Measurements from ENCODE around the gene KRTAP10-11. TPM values are rescaled to one million over a fixed set of nuclear protein-coding genes. Genes with fewer than 3 reads are reported as not detected.

The KRTAP10-11 gene
- total RNA-seq, 2 experiments from 2014 or later: not detected

DNA sequence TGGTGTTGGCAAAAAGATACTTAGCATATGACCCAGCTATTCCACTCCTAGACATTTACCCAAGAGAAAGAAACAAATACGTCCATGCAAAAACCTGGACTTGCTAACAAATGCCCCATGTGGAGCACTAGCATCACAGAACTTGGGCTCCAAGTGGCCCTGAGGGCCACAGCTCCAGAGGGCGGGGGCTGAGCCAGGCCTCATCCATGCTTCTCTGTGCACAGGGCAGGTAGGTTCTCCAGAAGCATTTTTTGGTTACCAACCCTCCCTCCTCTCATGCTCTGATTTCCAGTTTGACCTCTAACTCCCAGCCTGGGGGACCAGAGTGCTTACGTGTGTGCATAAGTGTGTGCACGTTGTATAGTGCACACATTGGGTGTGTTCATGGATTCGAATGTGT lies 18.5 kb downstream of the KRTAP10-11 start:
- no peaks in the 10 kb centered on the region for H3K36me3 Mint-ChIP-seq (ENCODE audit: low read depth)
- no peak for DNase-seq
- no peak overlapping the region for H3K4me3 Mint-ChIP-seq
- peaks cover 2% of the 10 kb centered on the region for H3K4me1 Mint-ChIP-seq (ENCODE audit: low read depth)
- CTCF ChIA-PET: interaction anchor here (0.6 kb wide), 1 partner anchor 29 kb away, joined by 3 read pairs; no protein-coding TSS in a partner anchor
- no peak overlapping the region for H3K27ac Mint-ChIP-seq
- no peaks in the 10 kb centered on the region for H3K27me3 Mint-ChIP-seq (ENCODE audit: low read depth)
- peaks cover 7% of the 10 kb centered on the region for H3K9me3 Mint-ChIP-seq
- intact Hi-C loops (cut with micrococcal nuclease): no loop called here

DNA sequence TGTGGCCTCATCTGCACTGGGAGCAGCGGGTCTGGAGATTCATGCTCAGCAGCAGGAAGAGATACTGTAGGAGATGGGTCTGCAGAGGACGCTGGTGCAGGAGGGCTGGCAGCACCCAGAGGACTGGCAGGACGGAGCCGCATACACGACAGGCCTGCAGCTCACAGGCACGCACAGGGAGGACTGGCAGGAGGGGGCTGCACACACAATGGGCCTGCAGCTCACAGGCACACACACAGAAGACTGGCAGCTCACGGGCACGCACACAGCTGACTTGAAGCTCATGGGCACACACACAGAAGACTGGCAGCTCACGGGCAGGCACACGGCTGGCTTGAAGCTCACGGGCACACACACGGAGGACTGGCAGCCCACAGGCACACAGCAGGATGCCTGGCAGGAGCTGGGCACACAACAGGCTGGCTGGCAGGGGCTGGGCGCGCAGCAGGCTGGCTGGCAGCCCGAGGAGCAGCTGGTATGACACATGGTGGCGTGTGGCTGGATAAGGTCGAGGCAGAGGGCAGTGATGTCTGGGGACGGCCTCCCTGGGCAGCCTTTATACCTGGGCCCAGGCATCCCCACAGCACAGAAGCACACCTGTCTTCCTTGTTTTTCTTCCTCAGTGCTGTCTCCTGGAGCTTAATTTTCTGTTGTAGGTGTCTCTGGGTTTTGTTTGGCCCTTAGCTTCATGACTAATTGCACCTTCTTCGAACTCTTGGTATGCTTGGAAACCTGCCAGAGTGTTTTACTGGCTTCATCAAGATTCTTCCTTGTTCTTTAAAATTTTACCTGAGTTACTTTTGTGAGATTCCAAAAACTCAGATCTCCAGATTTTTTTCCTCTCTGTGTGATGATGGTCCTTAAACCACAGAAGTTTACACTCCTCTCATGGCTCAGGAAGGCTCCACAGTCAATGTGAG lies 20.4 kb downstream of the KRTAP10-11 start, which contains the start of gene KRTAP12-2:
Gene KRTAP12-2 (minus strand): TSS at position 527 of the 920 bp plus-strand sequence. CDS start 41 bp downstream, at position 486.
- DNase-seq: no peak
- Mint-ChIP-seq H3K9me3 (peaks cover 10% of the 10 kb centered on the region), H3K4me1 (ENCODE audit: low read depth) (no peaks in the 10 kb centered on the region), H3K27me3 (ENCODE audit: low read depth) (no peaks in the 10 kb centered on the region), H3K36me3 (ENCODE audit: low read depth) (no peaks in the 10 kb centered on the region), H3K27ac (no peak within 1 kb of the TSS), H3K4me3 (no peak within 1 kb of the TSS)
- CTCF ChIA-PET: interaction anchor here (1.0 kb wide), 1 partner anchor 127 kb away, joined by 5 read pairs; no protein-coding TSS in a partner anchor
- intact Hi-C loops (cut with micrococcal nuclease): no loop called here

DNA sequence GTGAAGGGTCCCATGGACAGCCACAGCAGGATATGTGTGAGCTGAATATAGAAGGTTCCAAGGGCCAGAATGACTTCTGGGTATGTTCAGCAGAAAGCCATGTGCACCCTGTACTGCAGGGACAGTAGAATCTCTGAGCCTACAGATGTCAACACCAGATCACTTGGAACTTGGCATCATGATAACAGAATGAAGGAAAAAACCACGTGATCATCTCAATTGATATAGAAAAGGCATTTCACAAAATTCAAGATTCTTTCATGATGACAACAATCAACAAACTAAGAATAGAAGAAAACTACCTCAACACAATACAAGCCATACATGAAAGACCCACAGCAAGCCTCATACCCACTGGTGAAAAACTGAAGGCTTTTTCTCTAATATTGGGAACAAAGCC lies 21.4 kb downstream of the KRTAP10-11 start:
- intact Hi-C loops (cut with micrococcal nuclease): no loop called here
- no peaks in the 10 kb centered on the region for H3K36me3 Mint-ChIP-seq (ENCODE audit: low read depth)
- no peaks in the 10 kb centered on the region for H3K4me1 Mint-ChIP-seq (ENCODE audit: low read depth)
- no peak for DNase-seq
- H3K27me3 Mint-ChIP-seq (ENCODE audit: low read depth): no peaks in the 10 kb centered on the region
- peaks cover 13% of the 10 kb centered on the region for H3K9me3 Mint-ChIP-seq
- CTCF ChIA-PET: interaction anchor here (1.0 kb wide), 1 partner anchor 126 kb away, joined by 5 read pairs; no protein-coding TSS in a partner anchor
- H3K4me3 Mint-ChIP-seq: no peak overlapping the region
- H3K27ac Mint-ChIP-seq: no peak overlapping the region

DNA sequence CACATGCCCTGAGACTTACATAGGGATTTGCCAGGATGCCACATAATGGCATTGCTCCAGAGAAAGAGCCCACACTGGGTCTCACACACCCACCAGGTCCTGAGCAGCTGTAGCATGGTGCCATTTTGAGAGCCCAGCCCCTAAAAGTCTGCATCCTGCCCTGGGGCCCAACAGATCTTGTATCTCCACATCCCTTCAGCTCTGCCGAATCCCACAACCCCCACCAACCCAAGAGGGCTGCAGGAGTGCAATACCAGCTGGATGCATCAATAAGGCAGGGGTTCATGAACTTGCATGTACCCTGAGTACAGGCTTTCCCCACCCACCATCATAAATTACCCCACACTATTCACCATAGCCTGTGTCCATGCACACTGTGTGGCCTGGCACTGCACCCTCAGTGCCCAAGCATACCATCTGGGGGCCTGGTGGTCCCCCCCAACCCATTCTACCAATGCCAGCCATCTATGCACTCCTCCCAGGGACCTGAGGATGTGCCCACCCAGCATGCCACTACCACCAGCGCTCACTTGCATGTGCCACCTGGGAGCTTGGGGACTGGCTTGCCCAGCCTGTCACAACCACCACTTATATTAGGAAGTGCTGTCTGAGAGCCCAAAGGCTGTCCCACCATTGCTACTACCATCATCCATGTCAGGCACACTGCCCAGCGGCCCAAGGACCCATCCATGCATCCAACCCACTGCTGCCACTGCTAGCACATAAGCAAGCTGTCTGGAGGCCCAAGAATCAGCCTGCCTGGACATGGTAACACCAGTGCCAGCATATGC lies 24.6 kb downstream of the KRTAP10-11 start:
- H3K36me3 Mint-ChIP-seq (ENCODE audit: low read depth): no peaks in the 10 kb centered on the region
- no peak overlapping the region for H3K4me3 Mint-ChIP-seq
- H3K27me3 Mint-ChIP-seq (ENCODE audit: low read depth): no peaks in the 10 kb centered on the region
- H3K4me1 Mint-ChIP-seq (ENCODE audit: low read depth): no peaks in the 10 kb centered on the region
- no peak for DNase-seq
- no peak overlapping the region for H3K27ac Mint-ChIP-seq
- CTCF ChIA-PET: no interaction called here
- H3K9me3 Mint-ChIP-seq: peaks cover 24% of the 10 kb centered on the region
- intact Hi-C loops (cut with micrococcal nuclease): no loop called here

DNA sequence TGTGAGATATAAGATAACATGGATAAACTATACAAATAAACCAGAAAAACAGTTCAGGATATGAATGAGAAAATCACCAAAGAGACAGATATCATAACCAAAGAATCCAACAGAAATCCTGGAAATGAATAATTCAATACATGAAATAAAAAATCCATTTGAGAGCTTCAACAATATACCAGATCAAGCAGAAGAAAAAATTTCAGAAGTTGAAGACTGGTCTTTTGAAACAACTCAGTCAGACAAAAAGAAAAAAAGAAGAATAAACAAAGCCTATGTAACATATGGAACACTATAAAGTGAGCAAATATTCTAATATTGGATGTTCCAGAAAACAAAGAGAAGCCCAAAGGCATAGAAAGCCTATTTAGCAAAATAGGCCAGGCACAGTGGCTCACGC lies 25.7 kb downstream of the KRTAP10-11 start:
- intact Hi-C loops (cut with micrococcal nuclease): no loop called here
- H3K36me3 Mint-ChIP-seq (ENCODE audit: low read depth): no peaks in the 10 kb centered on the region
- no peak for DNase-seq
- H3K4me1 Mint-ChIP-seq (ENCODE audit: low read depth): no peaks in the 10 kb centered on the region
- H3K27ac Mint-ChIP-seq: no peak overlapping the region
- no peaks in the 10 kb centered on the region for H3K27me3 Mint-ChIP-seq (ENCODE audit: low read depth)
- peaks cover 24% of the 10 kb centered on the region for H3K9me3 Mint-ChIP-seq
- H3K4me3 Mint-ChIP-seq: no peak overlapping the region
- CTCF ChIA-PET: no interaction called here

DNA sequence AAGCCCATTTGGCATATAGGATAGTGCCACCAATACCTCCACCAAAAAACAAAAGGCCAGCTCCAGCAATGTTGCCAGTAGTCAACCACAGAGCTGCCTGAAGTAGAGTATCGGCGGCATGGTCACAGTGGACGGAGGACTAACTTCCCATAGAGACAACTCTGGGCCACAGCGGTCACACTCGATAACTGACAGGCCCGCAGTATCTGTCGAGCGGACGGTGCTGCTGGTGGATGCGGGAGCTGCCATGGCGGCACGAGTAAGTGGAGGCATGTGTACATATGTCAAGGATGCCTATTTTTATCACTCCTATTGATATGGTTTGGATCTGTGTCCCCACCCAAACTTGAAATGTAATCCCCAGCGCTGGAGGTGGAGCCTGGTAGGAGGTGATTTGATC lies 31.7 kb downstream of the KRTAP10-11 start:
- peaks cover 3% of the 10 kb centered on the region for H3K27me3 Mint-ChIP-seq (ENCODE audit: low read depth)
- peaks cover 9% of the 10 kb centered on the region for H3K9me3 Mint-ChIP-seq
- no peaks in the 10 kb centered on the region for H3K36me3 Mint-ChIP-seq (ENCODE audit: low read depth)
- no peak for DNase-seq
- H3K4me1 Mint-ChIP-seq (ENCODE audit: low read depth): no peaks in the 10 kb centered on the region
- intact Hi-C loops (cut with micrococcal nuclease): no loop called here
- no peak overlapping the region for H3K4me3 Mint-ChIP-seq
- no peak overlapping the region for H3K27ac Mint-ChIP-seq
- CTCF ChIA-PET: no interaction called here

DNA sequence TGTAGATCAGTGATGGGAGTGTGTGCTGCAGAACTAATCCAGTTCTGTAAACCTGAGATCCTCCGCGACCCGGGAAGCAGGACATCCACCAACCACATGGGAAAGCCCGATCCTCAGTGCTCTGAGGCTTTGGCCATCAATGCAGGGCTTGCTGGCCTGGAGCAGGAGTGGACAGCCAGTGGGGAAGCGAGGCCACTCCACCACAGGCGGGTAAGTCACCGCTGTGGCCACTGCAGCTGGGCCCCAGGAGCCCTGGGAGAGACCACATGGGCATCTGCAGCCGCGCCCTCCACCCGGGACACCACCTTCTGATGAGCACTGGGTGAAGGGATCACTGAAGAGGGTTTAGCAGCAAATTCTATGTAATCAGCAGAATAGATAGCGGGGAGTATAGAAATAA lies 34.9 kb downstream of the KRTAP10-11 start:
- peaks cover 3% of the 10 kb centered on the region for H3K4me1 Mint-ChIP-seq (ENCODE audit: low read depth)
- no peaks in the 10 kb centered on the region for H3K9me3 Mint-ChIP-seq
- H3K27me3 Mint-ChIP-seq (ENCODE audit: low read depth): peaks cover 4% of the 10 kb centered on the region
- intact Hi-C loops (cut with micrococcal nuclease): no loop called here
- H3K27ac Mint-ChIP-seq: no peak overlapping the region
- CTCF ChIA-PET: interaction anchor here (0.6 kb wide), 1 partner anchor 28 kb away, joined by 3 read pairs; no protein-coding TSS in a partner anchor
- no peak for DNase-seq
- H3K36me3 Mint-ChIP-seq (ENCODE audit: low read depth): no peaks in the 10 kb centered on the region
- H3K4me3 Mint-ChIP-seq: no peak overlapping the region

DNA sequence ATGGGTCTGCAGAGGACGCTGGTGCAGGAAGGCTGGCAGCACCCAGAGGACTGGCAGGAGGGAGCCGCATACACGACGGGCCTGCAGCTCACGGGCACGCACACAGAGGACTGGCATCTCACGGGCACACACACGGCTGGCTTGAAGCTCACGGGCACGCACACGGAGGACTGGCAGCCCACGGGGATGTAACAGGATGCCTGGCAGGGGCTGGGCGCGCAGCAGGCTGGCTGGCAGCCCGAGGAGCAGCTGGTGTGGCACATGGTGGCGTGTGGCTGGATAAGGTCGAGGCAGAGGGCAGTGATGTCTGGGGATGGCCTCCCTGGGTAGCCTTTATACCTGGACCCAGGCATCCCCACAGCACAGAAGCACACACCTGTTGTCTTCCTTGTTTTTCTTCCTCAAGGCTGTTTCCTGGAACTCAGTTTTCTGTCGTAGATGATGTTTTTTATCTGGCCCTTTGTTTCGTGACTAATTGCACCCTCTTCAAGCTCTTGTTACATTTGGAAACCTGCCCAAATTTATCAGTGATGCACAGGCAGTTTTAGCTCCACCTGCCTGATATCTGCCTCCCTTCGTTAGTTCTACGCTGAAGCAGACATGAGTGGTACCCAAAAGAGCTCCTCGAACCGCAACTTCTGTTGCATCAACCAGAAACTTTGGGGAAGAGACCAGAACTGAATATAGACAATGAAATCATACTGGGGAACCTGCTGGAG lies 35.8 kb downstream of the KRTAP10-11 start, which contains the start of gene KRTAP12-1:
Gene KRTAP12-1 (minus strand): TSS at position 303 of the 719 bp plus-strand sequence. CDS start 40 bp downstream, at position 263.
- no peaks in the 10 kb centered on the region for H3K36me3 Mint-ChIP-seq (ENCODE audit: low read depth)
- H3K4me1 Mint-ChIP-seq (ENCODE audit: low read depth): peaks cover 6% of the 10 kb centered on the region
- intact Hi-C loops (cut with micrococcal nuclease): no loop called here
- CTCF ChIA-PET: interaction anchor here (1.0 kb wide), 1 partner anchor 108 kb away, joined by 3 read pairs; no protein-coding TSS in a partner anchor
- DNase-seq: no peak
- no peaks in the 10 kb centered on the region for H3K9me3 Mint-ChIP-seq
- H3K27me3 Mint-ChIP-seq (ENCODE audit: low read depth): peaks cover 10% of the 10 kb centered on the region
- no peak within 1 kb of the TSS for H3K4me3 Mint-ChIP-seq
- no peak within 1 kb of the TSS for H3K27ac Mint-ChIP-seq

DNA sequence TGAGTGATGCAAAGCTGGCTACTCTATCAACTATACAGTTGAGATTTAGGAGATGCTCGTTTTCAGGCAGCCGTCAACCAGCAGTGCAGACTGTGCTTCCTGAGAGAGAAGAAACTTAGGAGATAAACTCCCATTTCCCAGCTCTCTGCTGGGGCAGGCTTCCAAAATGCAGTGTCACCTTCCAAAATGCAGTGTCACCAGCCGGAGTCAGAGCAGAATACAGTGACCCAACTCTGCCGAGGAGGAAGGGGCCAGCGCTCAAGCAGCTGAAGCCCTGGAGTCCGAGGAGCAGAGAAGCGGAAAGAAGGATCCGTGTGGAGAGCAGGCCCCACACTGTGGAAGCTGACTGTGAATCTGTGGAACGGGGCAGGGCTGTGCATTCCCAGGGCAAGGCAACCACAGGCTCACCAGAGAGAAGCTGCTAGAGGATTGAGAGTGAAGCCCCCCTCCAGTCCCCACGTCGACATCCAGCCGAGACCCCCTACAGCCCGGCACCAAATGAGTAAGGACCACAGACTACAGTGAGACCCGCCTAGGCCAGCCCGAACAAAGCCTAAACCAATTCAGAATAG lies 36.5 kb downstream of the KRTAP10-11 start:
- Mint-ChIP-seq H3K4me3 (no peak overlapping the region), H3K27me3 (ENCODE audit: low read depth) (peaks cover 10% of the 10 kb centered on the region), H3K9me3 (no peaks in the 10 kb centered on the region), H3K27ac (no peak overlapping the region), H3K36me3 (ENCODE audit: low read depth) (no peaks in the 10 kb centered on the region), H3K4me1 (ENCODE audit: low read depth) (peaks cover 6% of the 10 kb centered on the region)
- DNase-seq: no peak
- CTCF ChIA-PET: interaction anchor here (0.7 to 1.0 kb wide), 2 partner anchors 61 to 108 kb away, joined by 3 read pairs; no protein-coding TSS in a partner anchor
- intact Hi-C loops (cut with micrococcal nuclease): no loop called here

DNA sequence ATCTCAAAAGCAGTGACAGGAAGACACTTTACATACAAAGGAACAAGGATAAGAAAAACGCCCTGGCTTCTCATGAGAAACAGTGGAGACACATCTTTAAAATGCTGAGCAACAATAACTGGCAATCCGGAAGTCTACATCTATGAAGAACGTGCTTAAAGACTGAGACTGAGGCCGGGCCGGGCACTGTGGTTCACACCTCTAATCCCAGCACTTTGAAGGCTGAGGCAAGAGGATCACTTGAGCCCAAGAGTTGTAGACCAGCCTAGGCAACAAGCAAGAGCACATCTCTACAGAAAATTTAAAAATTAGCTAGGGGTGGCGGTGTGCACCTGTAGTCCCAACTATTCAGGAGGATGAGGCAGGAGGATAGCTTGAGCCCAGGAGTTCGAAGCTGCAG lies 37.9 kb downstream of the KRTAP10-11 start:
- CTCF ChIA-PET: interaction anchor here (0.6 kb wide), 1 partner anchor 368 kb away, joined by 3 read pairs; no protein-coding TSS in a partner anchor
- H3K9me3 Mint-ChIP-seq: no peaks in the 10 kb centered on the region
- H3K4me3 Mint-ChIP-seq: no peak overlapping the region

DNA sequence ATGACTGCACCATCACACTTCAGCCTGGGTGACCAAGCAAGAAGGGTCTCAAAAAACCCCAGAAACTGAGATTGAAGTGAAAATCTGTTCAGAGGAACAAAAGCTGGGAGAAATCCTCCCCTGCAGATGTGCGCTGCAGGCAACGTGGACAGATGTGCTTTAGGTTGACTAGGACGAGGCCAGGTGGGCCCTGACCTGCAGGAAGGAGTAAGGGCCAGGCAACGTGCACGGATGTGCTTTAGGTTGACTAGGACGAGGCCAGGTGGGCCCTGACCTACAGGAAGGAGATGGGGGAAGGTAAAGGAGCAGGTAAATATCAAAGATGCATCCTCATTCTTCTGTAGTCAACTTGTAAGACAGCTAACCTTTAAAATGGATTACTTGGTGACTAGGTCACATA lies 38.3 kb downstream of the KRTAP10-11 start:
- no peaks in the 10 kb centered on the region for H3K36me3 Mint-ChIP-seq (ENCODE audit: low read depth)
- DNase-seq: no peak
- CTCF ChIA-PET: no interaction called here
- H3K9me3 Mint-ChIP-seq: no peaks in the 10 kb centered on the region
- H3K4me3 Mint-ChIP-seq: no peak overlapping the region
- intact Hi-C loops (cut with micrococcal nuclease): no loop called here
- H3K4me1 Mint-ChIP-seq (ENCODE audit: low read depth): peaks cover 6% of the 10 kb centered on the region
- no peak overlapping the region for H3K27ac Mint-ChIP-seq
- H3K27me3 Mint-ChIP-seq (ENCODE audit: low read depth): peaks cover 10% of the 10 kb centered on the region

More for the DNA sequence above, 37.9 kb downstream of the KRTAP10-11 start:
- H3K36me3 Mint-ChIP-seq (ENCODE audit: low read depth): no peaks in the 10 kb centered on the region
- peaks cover 10% of the 10 kb centered on the region for H3K27me3 Mint-ChIP-seq (ENCODE audit: low read depth)
- H3K4me1 Mint-ChIP-seq (ENCODE audit: low read depth): peaks cover 6% of the 10 kb centered on the region
- DNase-seq: no peak
- no peak overlapping the region for H3K27ac Mint-ChIP-seq
- intact Hi-C loops (cut with micrococcal nuclease): no loop called here

Measured in activated naive CD4-positive, alpha-beta T cell treated with anti-CD3 and anti-CD28 coated beads for 36 hours (primary cell).